Measurements from ENCODE around the gene SERPINA9.
"Not testable (repeated sequence)": the region's sequence is repeated elsewhere in the genome, so short reads cannot be mapped to it uniquely, and the experiment has no call there.

SERPINA9 gene

DNA sequence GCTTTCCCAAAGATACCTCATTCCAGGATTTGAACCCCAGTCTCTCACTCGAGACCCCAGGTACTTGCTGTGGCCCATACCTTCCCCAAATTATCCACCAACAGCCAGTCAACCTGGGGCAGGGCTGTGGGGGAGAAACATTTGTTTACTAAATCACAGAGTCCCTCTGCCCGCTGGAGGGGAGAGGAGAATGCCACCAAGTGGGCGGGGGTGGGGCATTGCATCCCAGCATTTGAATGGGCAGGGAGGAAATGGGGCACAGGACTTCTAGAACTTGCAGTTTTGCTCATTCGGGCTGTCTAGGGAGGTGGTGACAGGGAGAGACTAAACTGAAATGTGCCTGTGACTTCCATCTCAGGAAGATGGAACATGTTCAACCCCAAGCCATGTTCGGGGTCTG, 10.9 kb upstream of the SERPINA9 start:
- no peak for DNase-seq (ENCODE audit: low read depth, low spot score)
- TF ChIP-seq YY1 (IDR thresholded peaks at IDR 0.05; ENCODE audit: insufficient read depth, insufficient read length), result no peak
- TF ChIP-seq ZNF274 (IDR thresholded peaks at IDR 0.05; ENCODE audit: low read depth, low read length), result no peak
- TF ChIP-seq SUZ12 (IDR thresholded peaks at IDR 0.05; ENCODE audit: extremely low read depth, insufficient read depth, insufficient read length), result no peak
- Histone ChIP-seq H3K9ac (ENCODE audit: insufficient read length, low read depth) (no peak overlapping the region), H3K36me3 (ENCODE audit: insufficient read depth, insufficient read length, low read length) (no peaks in the 10 kb centered on the region), H3K9me3 (ENCODE audit: insufficient read depth, low read length) (no peaks in the 10 kb centered on the region), H3K4me3 (ENCODE audit: insufficient read length, low read depth) (peak overlapping the region; percentile 18), H3K27me3 (ENCODE audit: insufficient read depth, insufficient read length) (no peaks in the 10 kb centered on the region), H3K4me1 (ENCODE audit: insufficient read depth, insufficient read length) (peaks cover 3% of the 10 kb centered on the region)

DNA sequence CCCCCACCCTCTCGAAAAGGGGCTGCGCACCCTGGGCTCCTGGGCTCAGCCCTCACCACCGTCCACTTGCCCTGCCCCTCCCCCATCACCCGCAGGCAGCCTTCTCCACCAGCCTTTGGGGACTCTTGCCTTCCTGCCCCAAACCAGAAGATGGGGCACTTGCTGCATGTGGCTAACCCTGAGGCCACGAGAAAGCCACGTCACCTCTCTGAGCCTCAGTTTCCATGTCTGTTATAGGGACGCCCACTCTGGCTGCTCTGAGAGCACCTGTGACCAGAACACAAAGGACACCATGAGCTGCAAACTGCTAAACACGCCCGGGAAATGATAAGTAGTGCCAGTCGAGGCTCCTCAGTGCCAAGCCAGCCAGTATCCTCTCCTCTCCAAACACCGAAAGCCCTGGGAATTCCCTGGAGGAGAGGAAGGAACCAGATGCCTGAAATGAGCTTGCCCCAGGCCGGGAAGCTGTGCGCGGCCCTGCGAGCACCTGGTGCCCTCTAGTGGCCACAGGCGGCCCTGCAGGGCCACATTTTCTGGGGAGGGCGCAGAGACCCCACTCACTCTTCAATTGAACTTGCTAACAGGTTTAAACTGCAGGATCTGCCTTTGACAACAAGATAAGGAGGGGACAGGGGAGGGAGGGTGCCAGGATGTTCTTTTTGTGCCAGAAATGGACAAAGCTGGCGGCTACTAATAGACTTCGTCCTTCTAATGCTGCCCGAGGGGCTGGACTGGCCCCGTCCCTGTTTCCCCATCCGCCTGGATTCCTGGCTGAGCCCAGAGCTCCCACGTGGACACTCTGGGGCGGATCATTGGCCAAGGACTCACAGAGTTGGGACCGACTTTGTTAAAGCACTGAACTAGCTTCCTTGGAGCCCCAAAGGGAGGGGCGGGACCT, 10.2 kb upstream of the SERPINA9 start:
- Histone ChIP-seq H3K9ac (ENCODE audit: insufficient read length, low read depth) (peak overlapping the region; percentile 33), H3K36me3 (ENCODE audit: insufficient read depth, insufficient read length, low read length) (no peaks in the 10 kb centered on the region), H3K27me3 (ENCODE audit: insufficient read depth, insufficient read length) (no peaks in the 10 kb centered on the region), H3K4me1 (ENCODE audit: insufficient read depth, insufficient read length) (peaks cover 3% of the 10 kb centered on the region), H3K4me3 (ENCODE audit: insufficient read length, low read depth) (peak overlapping the region; percentile 15), H3K9me3 (ENCODE audit: insufficient read depth, low read length) (no peaks in the 10 kb centered on the region)
- peak; percentile 58 for DNase-seq (ENCODE audit: low read depth, low spot score)
- TF ChIP-seq ZNF274 (IDR thresholded peaks at IDR 0.05; ENCODE audit: low read depth, low read length), result no peak
- no peak for TF ChIP-seq YY1 (IDR thresholded peaks at IDR 0.05; ENCODE audit: insufficient read depth, insufficient read length)
- no peak for TF ChIP-seq SUZ12 (IDR thresholded peaks at IDR 0.05; ENCODE audit: extremely low read depth, insufficient read depth, insufficient read length)

DNA sequence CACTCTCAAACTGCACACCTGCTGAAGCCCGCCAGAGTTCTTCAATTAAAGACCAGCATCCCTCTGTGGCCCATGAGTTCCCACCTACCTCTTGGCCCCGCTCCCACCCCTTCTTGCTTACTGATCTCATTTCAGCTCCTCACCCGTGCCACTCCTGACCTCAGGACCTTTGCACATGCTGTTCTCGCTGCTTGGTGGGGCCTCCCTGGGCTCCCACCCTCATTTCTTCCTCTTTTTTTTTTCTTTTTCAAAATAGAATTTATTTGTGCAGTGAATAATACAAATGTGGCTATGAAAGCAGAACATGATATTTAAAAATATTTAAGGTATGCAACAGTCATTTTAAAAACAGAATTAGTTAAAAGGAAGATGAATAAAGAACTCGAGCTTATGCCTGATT, 8.5 kb upstream of the SERPINA9 start:
- Histone ChIP-seq H3K36me3 (ENCODE audit: insufficient read depth, insufficient read length, low read length) (no peaks in the 10 kb centered on the region), H3K27me3 (ENCODE audit: insufficient read depth, insufficient read length) (no peaks in the 10 kb centered on the region), H3K9me3 (ENCODE audit: insufficient read depth, low read length) (no peaks in the 10 kb centered on the region), H3K4me3 (ENCODE audit: insufficient read length, low read depth) (no peak overlapping the region), H3K9ac (ENCODE audit: insufficient read length, low read depth) (no peak overlapping the region), H3K4me1 (ENCODE audit: insufficient read depth, insufficient read length) (peaks cover 3% of the 10 kb centered on the region)
- no peak for TF ChIP-seq ZNF274 (IDR thresholded peaks at IDR 0.05; ENCODE audit: low read depth, low read length)
- no peak for TF ChIP-seq SUZ12 (IDR thresholded peaks at IDR 0.05; ENCODE audit: extremely low read depth, insufficient read depth, insufficient read length)
- TF ChIP-seq YY1 (IDR thresholded peaks at IDR 0.05; ENCODE audit: insufficient read depth, insufficient read length), result no peak
- DNase-seq (ENCODE audit: low read depth, low spot score), result no peak

DNA sequence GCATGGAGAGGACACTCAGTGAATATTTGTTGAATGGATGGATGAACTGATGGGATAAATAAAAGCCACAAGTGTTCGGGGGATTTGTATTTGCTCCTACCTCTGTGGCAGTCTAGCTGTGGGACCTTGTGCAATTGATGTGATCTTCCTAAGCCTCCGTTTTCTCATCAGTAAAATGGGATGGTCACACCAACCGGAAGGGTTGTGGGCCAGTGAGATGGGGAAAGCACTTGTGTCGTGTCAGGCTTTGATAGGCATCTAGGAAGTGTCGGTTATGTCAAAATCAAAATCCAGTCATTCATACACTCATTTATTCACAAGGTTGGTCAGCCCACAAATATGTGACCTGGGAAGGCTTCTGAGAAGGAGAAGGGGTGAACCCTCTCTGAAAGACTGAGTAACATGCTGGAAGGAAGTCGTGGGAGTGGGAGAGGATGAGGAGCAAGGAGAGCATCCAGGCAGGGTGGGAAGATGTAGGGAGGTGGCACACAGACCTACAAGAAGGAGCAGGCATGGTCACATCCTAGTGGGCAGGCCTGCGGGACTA, 7.8 kb upstream of the SERPINA9 start:
- no peak overlapping the region for H3K9ac ChIP-seq (ENCODE audit: insufficient read length, low read depth)
- H3K36me3 ChIP-seq (ENCODE audit: insufficient read depth, insufficient read length, low read length), result no peaks in the 10 kb centered on the region
- TF ChIP-seq YY1 (IDR thresholded peaks at IDR 0.05; ENCODE audit: insufficient read depth, insufficient read length) (no peak), ZNF274 (IDR thresholded peaks at IDR 0.05; ENCODE audit: low read depth, low read length) (no peak), SUZ12 (IDR thresholded peaks at IDR 0.05; ENCODE audit: extremely low read depth, insufficient read depth, insufficient read length) (no peak)
- H3K4me1 ChIP-seq (ENCODE audit: insufficient read depth, insufficient read length), result peaks cover 3% of the 10 kb centered on the region
- DNase-seq (ENCODE audit: low read depth, low spot score), result no peak
- no peaks in the 10 kb centered on the region for H3K27me3 ChIP-seq (ENCODE audit: insufficient read depth, insufficient read length)
- H3K9me3 ChIP-seq (ENCODE audit: insufficient read depth, low read length), result peaks cover 3% of the 10 kb centered on the region
- no peak overlapping the region for H3K4me3 ChIP-seq (ENCODE audit: insufficient read length, low read depth)

DNA sequence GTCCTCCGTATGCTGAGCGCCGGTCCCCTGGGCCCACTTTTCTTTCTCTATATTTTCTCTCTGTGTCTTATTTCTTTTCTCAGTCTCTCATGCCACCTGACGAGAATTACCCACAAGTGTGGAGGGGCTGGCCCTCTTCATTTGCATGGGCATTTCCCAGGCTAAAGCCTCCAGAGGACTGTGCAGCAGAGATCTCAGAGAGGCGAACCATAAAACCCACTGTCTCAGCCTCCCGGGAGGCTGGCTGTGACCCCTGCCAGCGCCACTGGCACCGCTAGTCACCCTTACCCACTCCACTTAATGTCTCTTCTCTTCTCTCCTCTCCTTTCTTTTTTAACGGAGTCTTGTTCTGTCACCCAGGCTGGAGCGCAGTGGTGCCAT, 7.1 kb upstream of the SERPINA9 start:
- TF ChIP-seq ZNF274 (IDR thresholded peaks at IDR 0.05; ENCODE audit: low read depth, low read length) (no peak), SUZ12 (IDR thresholded peaks at IDR 0.05; ENCODE audit: extremely low read depth, insufficient read depth, insufficient read length) (no peak), YY1 (IDR thresholded peaks at IDR 0.05; ENCODE audit: insufficient read depth, insufficient read length) (no peak)
- Histone ChIP-seq H3K9ac (ENCODE audit: insufficient read length, low read depth) (no peak overlapping the region), H3K4me1 (ENCODE audit: insufficient read depth, insufficient read length) (peaks cover 3% of the 10 kb centered on the region)

DNA sequence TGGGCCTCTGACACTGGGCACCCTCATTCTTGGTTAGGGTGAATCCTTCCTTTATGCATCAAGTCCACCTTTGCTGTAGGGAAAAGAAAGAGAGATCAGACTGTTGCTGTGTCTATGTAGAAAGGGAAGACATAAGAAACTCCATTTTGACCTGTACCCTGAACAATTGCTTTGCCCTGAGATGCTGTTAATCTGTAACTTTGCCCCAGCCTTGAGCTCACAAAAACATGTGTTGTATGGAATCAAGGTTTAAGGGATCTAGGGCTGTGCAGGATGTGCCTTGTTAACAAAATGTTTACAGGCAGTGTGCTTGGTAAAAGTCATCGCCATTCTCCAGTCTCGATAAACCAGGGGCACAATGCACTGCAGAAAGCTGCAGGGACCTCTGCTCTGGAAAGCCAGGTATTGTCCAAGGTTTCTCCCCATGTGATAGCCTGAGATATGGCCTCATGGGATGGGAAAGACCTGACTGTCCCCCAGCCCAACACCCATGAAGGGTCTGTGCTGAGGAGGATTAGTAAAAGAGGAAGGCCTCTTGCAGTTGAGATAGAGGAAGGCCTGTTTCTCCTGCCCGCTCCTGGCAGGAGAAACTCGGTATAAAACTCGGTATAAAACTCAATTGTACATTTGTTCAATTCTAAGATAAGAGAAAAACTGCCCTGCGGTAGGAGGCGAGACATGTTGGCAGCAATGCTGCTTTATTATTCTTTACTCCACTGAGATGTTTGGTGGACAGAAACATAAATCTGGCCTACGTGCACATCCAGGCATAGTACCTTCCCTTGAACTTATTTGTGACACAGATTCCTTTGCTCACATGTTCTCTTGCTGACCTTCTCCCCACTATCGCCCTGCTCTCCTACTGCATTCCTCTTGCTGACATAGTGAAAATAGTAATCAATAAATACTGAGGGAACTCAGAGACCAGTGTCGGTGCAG, 6.4 kb upstream of the SERPINA9 start:
- H3K36me3 ChIP-seq (ENCODE audit: insufficient read depth, insufficient read length, low read length); H3K27me3 ChIP-seq (ENCODE audit: insufficient read depth, insufficient read length); H3K4me3 ChIP-seq (ENCODE audit: insufficient read length, low read depth); H3K9ac ChIP-seq (ENCODE audit: insufficient read length, low read depth); DNase-seq (ENCODE audit: low read depth, low spot score); H3K4me1 ChIP-seq (ENCODE audit: insufficient read depth, insufficient read length): not testable (repeated sequence)
- peaks cover 13% of the 10 kb centered on the region for H3K9me3 ChIP-seq (ENCODE audit: insufficient read depth, low read length)

More for the DNA sequence above, 7.1 kb upstream of the SERPINA9 start:
- DNase-seq (ENCODE audit: low read depth, low spot score), result no peak
- H3K9me3 ChIP-seq (ENCODE audit: insufficient read depth, low read length), result peaks cover 11% of the 10 kb centered on the region
- H3K4me3 ChIP-seq (ENCODE audit: insufficient read length, low read depth), result no peak overlapping the region
- no peaks in the 10 kb centered on the region for H3K36me3 ChIP-seq (ENCODE audit: insufficient read depth, insufficient read length, low read length)
- no peaks in the 10 kb centered on the region for H3K27me3 ChIP-seq (ENCODE audit: insufficient read depth, insufficient read length)
